ENCODE measurements around the gene RPS2. TPM values are rescaled to one million over a fixed set of nuclear protein-coding genes. Genes with fewer than 3 reads are reported as not detected.

RPS2 gene
- polyA plus RNA-seq, 1 of the 3 experiments (the other 2 are of a cell fraction), result 6,384 TPM

GRCh38 chr16:1964506-1965395 lies at the start of gene RPS2 (continued):
- TF ChIP-seq PBX3 (IDR thresholded peaks at IDR 0.05) (no peak; the same call in 1 of the 2 replicates), RXRA (IDR thresholded peaks at IDR 0.05; ENCODE audit: borderline replicate concordance, low read depth) (no peak), POLR2AphosphoS5 (IDR thresholded peaks at IDR 0.05; ENCODE audit: low read depth, low read length) (peak; percentile 100), ZBTB33 (IDR thresholded peaks at IDR 0.05; ENCODE audit: borderline replicate concordance, low read depth) (peak; percentile 98), CTCF (IDR thresholded peaks at IDR 0.05) (0 out of 2 replicates have a peak, but pooled peaks have one; percentile 5), MEF2A (IDR thresholded peaks at IDR 0.05; ENCODE audit: borderline replicate concordance, low read depth) (no peak; the same call in 1 of the 2 replicates), RCOR1 (IDR thresholded peaks at IDR 0.05; ENCODE audit: low read length) (no peak), NRF1 (IDR thresholded peaks at IDR 0.05; ENCODE audit: low read depth, low read length) (no peak), NFIC (IDR thresholded peaks at IDR 0.05; ENCODE audit: borderline replicate concordance) (no peak)

GRCh38 chr16:2013527-2013926 lies 48.9 kb upstream of the RPS2 start:
- Histone ChIP-seq H3K79me2 (ENCODE audit: insufficient read depth) (peaks cover 20% of the 10 kb centered on the region), H3K4me1 (ENCODE audit: control insufficient read depth in 1 of 2, insufficient read depth in 2 of 2, low read depth in 1 of 2, low read length in 1 of 2) (peaks cover 0 to 11% of the 10 kb centered on the region in 2 experiments; a peak in 2 of 4 replicates), H3K9me3 (no peaks in the 10 kb centered on the region), H3K27me3 (ENCODE audit: insufficient read depth) (no peaks in the 10 kb centered on the region), H3K4me2 (no peak overlapping the region), H3F3A (replicated peaks; ENCODE audit: insufficient read depth) (peaks cover 6% of the 10 kb centered on the region), H3K4me3 (ENCODE audit: low read depth in 2 of 2, low read length in 1 of 2) (no peak overlapping the region), H3K36me3 (replicated peaks in 1 of 2; ENCODE audit: control insufficient read depth in 1 of 2, insufficient read depth in 2 of 2, low read length in 1 of 2) (no peaks in the 10 kb centered on the region), H3K9ac (no peak overlapping the region), H4K20me1 (ENCODE audit: insufficient read depth) (peaks cover 7% of the 10 kb centered on the region), H3K27ac (ENCODE audit: low read depth in 2 of 2, low read length in 1 of 2) (no peak overlapping the region), H3K9me2 (no peaks in the 10 kb centered on the region), H2AFZ (ENCODE audit: low read depth) (no peak overlapping the region)
- WGBS (ENCODE audit: low lambda C conversion rate), result 94% methylated on average over 15 of the region's 15 CpGs
- POLR2A ChIA-PET, result interaction anchor here (0.8 kb wide), 1 partner anchor 49 kb away, joined by 3 read pairs; the partner anchor contains the start of gene RPS2
- CTCF ChIA-PET, result interaction anchor here (1.1 to 2.4 kb wide), 7 partner anchors 9 to 139 kb away, joined by 3 to 13 read pairs (median 5); no protein-coding TSS in a partner anchor
- DNase-seq, result no peak
- TF ChIP-seq GABPA (IDR thresholded peaks at IDR 0.05; ENCODE audit: low read depth) (no peak), CHD2 (IDR thresholded peaks at IDR 0.05; ENCODE audit: low read length, partially characterized antibody) (no peak), USF1 (IDR thresholded peaks at IDR 0.05; ENCODE audit: borderline replicate concordance, low read depth) (no peak), FOSL2 (IDR thresholded peaks at IDR 0.05; ENCODE audit: borderline replicate concordance, low read depth) (no peak), MEF2A (IDR thresholded peaks at IDR 0.05; ENCODE audit: borderline replicate concordance, low read depth) (no peak), TEAD4 (IDR thresholded peaks at IDR 0.05; ENCODE audit: borderline replicate concordance, insufficient read depth) (no peak), MXI1 (IDR thresholded peaks at IDR 0.05; ENCODE audit: low read depth, low read length) (no peak), FOXJ3 (CRISPR knock-in tag; IDR thresholded peaks at IDR 0.05) (no peak), NFIC (IDR thresholded peaks at IDR 0.05; ENCODE audit: borderline replicate concordance) (no peak), RFX5 (IDR thresholded peaks at IDR 0.05; ENCODE audit: low read length) (no peak)
- TF ChIP-seq, protein P1, sequence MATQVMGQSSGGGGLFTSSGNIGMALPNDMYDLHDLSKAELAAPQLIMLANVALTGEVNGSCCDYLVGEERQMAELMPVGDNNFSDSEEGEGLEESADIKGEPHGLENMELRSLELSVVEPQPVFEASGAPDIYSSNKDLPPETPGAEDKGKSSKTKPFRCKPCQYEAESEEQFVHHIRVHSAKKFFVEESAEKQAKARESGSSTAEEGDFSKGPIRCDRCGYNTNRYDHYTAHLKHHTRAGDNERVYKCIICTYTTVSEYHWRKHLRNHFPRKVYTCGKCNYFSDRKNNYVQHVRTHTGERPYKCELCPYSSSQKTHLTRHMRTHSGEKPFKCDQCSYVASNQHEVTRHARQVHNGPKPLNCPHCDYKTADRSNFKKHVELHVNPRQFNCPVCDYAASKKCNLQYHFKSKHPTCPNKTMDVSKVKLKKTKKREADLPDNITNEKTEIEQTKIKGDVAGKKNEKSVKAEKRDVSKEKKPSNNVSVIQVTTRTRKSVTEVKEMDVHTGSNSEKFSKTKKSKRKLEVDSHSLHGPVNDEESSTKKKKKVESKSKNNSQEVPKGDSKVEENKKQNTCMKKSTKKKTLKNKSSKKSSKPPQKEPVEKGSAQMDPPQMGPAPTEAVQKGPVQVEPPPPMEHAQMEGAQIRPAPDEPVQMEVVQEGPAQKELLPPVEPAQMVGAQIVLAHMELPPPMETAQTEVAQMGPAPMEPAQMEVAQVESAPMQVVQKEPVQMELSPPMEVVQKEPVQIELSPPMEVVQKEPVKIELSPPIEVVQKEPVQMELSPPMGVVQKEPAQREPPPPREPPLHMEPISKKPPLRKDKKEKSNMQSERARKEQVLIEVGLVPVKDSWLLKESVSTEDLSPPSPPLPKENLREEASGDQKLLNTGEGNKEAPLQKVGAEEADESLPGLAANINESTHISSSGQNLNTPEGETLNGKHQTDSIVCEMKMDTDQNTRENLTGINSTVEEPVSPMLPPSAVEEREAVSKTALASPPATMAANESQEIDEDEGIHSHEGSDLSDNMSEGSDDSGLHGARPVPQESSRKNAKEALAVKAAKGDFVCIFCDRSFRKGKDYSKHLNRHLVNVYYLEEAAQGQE (IDR thresholded peaks at IDR 0.05; ENCODE audit: low read depth, low read length), result no peak
